ENCODE results near the gene GPD2.

- TF ChIP-seq CTCF (IDR thresholded peaks at IDR 0.05) (no peak), POLR2A (IDR thresholded peaks at IDR 0.05) (no peak)
These were observed 137.9 kb downstream of the GPD2 start for GRCh38 chr2:156574112-156574511.
